H1 (cell line): Measurements from ENCODE around the gene KCNN1. TPM values are rescaled to one million over a fixed set of nuclear protein-coding genes. Genes with fewer than 3 reads are reported as not detected.

Experiments
- SAP30 ChIP-seq: fragments of 300-600 bp; sonication (generic); IDR thresholded peaks from 2 replicates; pipeline ENCODE4 v1.7.1; 2012; ENCODE audit warnings: low read length, moderate library complexity, mild to moderate bottlenecking, inconsistent platforms; ENCODE audit not compliant: insufficient read depth, insufficient replicate concordance
- polyA plus RNA-seq, 7 experiments: library from polyadenylated mRNA; depleted of rRNA in 3 of 7; stranded (reverse) in 5 of 7; unstranded in 2 of 7; fragments of >200 nt in 5 of 7; fragments of 200-250 nt in 2 of 7; gene quantifications; 1 replicate in 5 of 7; 2 replicates in 1 of 7; 4 replicates in 1 of 7; pipeline versions ENCODE4 v1.2.1 to v1.2.3, GENCODE V29; 2011 to 2013; ENCODE audit warnings: missing spikeins in 2 of 7, mixed read lengths in 2 of 7
- total RNA-seq: library from RNA; stranded (reverse); fragmentation: NEBNext Ultra II Directional; extraction: Animal tissue kit (Norgen Biotek cat#: 25700); gene quantifications from 2 replicates; pipeline ENCODE4 v1.2.1, GENCODE V29; 2021

The KCNN1 gene
- total and polyA plus RNA-seq, 2 of the 8 experiments (the other 6 are each of a cell fraction or from before 2014, with no cell fraction given): 11.0 to 12.5 TPM

GRCh38 chr19:18001777-18002345, 35.0 kb downstream of the KCNN1 start (continued):
- TF ChIP-seq SAP30: no peak
